ENCODE data around the gene RARRES2.

RARRES2 gene

GRCh38 chr7:150363370-150363769 lies 21.9 kb upstream of the RARRES2 start:
- Histone ChIP-seq H2BK12ac (ENCODE audit: low read length in 2 of 2) (no peak overlapping the region), H2AFZ (ENCODE audit: low read depth, low read length) (no peak overlapping the region), H3K27ac (ENCODE audit: low read length, poor library complexity, severe bottlenecking) (no peak overlapping the region), H4K8ac (ENCODE audit: low read length) (no peak overlapping the region), H3K4me1 (ENCODE audit: control insufficient read depth, insufficient read depth, low read depth, low read length) (peaks cover 7% of the 10 kb centered on the region), H3K79me1 (replicated peaks; ENCODE audit: low read length, poor library complexity, severe bottlenecking) (no peaks in the 10 kb centered on the region), H3K27me3 (ENCODE audit: control insufficient read depth in 1 of 2, insufficient read depth in 1 of 2, low read length in 2 of 2) (peaks cover 13 to 17% of the 10 kb centered on the region in 2 experiments), H3K14ac (ENCODE audit: low read length in 2 of 2) (no peak overlapping the region), H3K9ac (ENCODE audit: low read length) (no peak overlapping the region), H3K9me3 (ENCODE audit: control insufficient read depth, low read length) (no peaks in the 10 kb centered on the region), H4K91ac (ENCODE audit: low read length) (no peak overlapping the region), H2BK15ac (ENCODE audit: low read depth, poor library complexity, severe bottlenecking) (no peak overlapping the region), H2BK120ac (ENCODE audit: low read depth, low read length) (no peak overlapping the region), H3K4ac (ENCODE audit: low read depth in 1 of 2, low read length in 2 of 2) (no peak overlapping the region), H2AK5ac (ENCODE audit: low read length, severe bottlenecking) (no peak overlapping the region), H3K4me2 (ENCODE audit: low read length, poor library complexity, severe bottlenecking) (no peak overlapping the region), H3K36me3 (ENCODE audit: control insufficient read depth in 1 of 2, insufficient read depth in 2 of 2, low read depth in 1 of 2, low read length in 2 of 2) (peaks cover 0 to 4% of the 10 kb centered on the region in 2 experiments), H3K23ac (ENCODE audit: low read length in 2 of 2) (no peak overlapping the region), H2BK5ac (ENCODE audit: low read depth, low read length, poor library complexity, severe bottlenecking) (no peak overlapping the region), H3K4me3 (ENCODE audit: insufficient read depth in 1 of 2, low read depth in 1 of 2, low read length in 2 of 2) (no peak overlapping the region), H3K18ac (ENCODE audit: low read depth in 1 of 2, low read length in 2 of 2) (no peak overlapping the region)
- DNase-seq: no peak
- 97% methylated on average over 4 of the region's 4 CpGs for WGBS

GRCh38 chr7:150361807-150362621 lies 20.6 kb upstream of the RARRES2 start:
- Histone ChIP-seq H3K9me3 (ENCODE audit: control insufficient read depth, low read length) (no peaks in the 10 kb centered on the region), H3K36me3 (ENCODE audit: control insufficient read depth in 1 of 2, insufficient read depth in 2 of 2, low read depth in 1 of 2, low read length in 2 of 2) (peaks cover 0 to 4% of the 10 kb centered on the region in 2 experiments), H3K23ac (ENCODE audit: low read length in 2 of 2) (no peak overlapping the region), H3K14ac (ENCODE audit: low read length in 2 of 2) (no peak overlapping the region), H2BK120ac (ENCODE audit: low read depth, low read length) (no peak overlapping the region), H2AK5ac (ENCODE audit: low read length, severe bottlenecking) (no peak overlapping the region), H3K27ac (ENCODE audit: low read length, poor library complexity, severe bottlenecking) (no peak overlapping the region), H2AFZ (ENCODE audit: low read depth, low read length) (no peak overlapping the region), H4K8ac (ENCODE audit: low read length) (peak overlapping the region; percentile 76), H3K4me2 (ENCODE audit: low read length, poor library complexity, severe bottlenecking) (no peak overlapping the region), H2BK5ac (ENCODE audit: low read depth, low read length, poor library complexity, severe bottlenecking) (no peak overlapping the region), H3K4ac (ENCODE audit: low read depth in 1 of 2, low read length in 2 of 2) (no peak overlapping the region), H3K4me1 (ENCODE audit: control insufficient read depth, insufficient read depth, low read depth, low read length) (peaks cover 2% of the 10 kb centered on the region), H3K9ac (ENCODE audit: low read length) (no peak overlapping the region), H2BK15ac (ENCODE audit: low read depth, poor library complexity, severe bottlenecking) (no peak overlapping the region), H3K4me3 (ENCODE audit: insufficient read depth in 1 of 2, low read depth in 1 of 2, low read length in 2 of 2) (no peak overlapping the region), H3K79me1 (replicated peaks; ENCODE audit: low read length, poor library complexity, severe bottlenecking) (no peaks in the 10 kb centered on the region), H4K91ac (ENCODE audit: low read length) (no peak overlapping the region), H2BK12ac (ENCODE audit: low read length in 2 of 2) (no peak overlapping the region), H3K27me3 (ENCODE audit: control insufficient read depth in 1 of 2, insufficient read depth in 1 of 2, low read length in 2 of 2) (peaks cover 13 to 17% of the 10 kb centered on the region in 2 experiments), H3K18ac (ENCODE audit: low read depth in 1 of 2, low read length in 2 of 2) (no peak overlapping the region)
- DNase-seq: no peak
- 60% methylated on average over 14 of the region's 18 CpGs for WGBS

GRCh38 chr7:150361402-150361801 lies 20.0 kb upstream of the RARRES2 start:
- Histone ChIP-seq H2BK5ac (ENCODE audit: low read depth, low read length, poor library complexity, severe bottlenecking) (no peak overlapping the region), H3K4me1 (ENCODE audit: control insufficient read depth, insufficient read depth, low read depth, low read length) (peaks cover 2% of the 10 kb centered on the region), H2AK5ac (ENCODE audit: low read length, severe bottlenecking) (no peak overlapping the region), H3K9me3 (ENCODE audit: control insufficient read depth, low read length) (no peaks in the 10 kb centered on the region), H2BK15ac (ENCODE audit: low read depth, poor library complexity, severe bottlenecking) (no peak overlapping the region), H3K36me3 (ENCODE audit: control insufficient read depth in 1 of 2, insufficient read depth in 2 of 2, low read depth in 1 of 2, low read length in 2 of 2) (peaks cover 0 to 4% of the 10 kb centered on the region in 2 experiments), H3K4me3 (ENCODE audit: insufficient read depth in 1 of 2, low read depth in 1 of 2, low read length in 2 of 2) (no peak overlapping the region), H3K9ac (ENCODE audit: low read length) (no peak overlapping the region), H4K91ac (ENCODE audit: low read length) (no peak overlapping the region), H3K4me2 (ENCODE audit: low read length, poor library complexity, severe bottlenecking) (no peak overlapping the region), H3K27ac (ENCODE audit: low read length, poor library complexity, severe bottlenecking) (no peak overlapping the region), H3K14ac (ENCODE audit: low read length in 2 of 2) (no peak overlapping the region), H3K18ac (ENCODE audit: low read depth in 1 of 2, low read length in 2 of 2) (no peak overlapping the region), H2BK120ac (ENCODE audit: low read depth, low read length) (no peak overlapping the region), H3K79me1 (replicated peaks; ENCODE audit: low read length, poor library complexity, severe bottlenecking) (no peaks in the 10 kb centered on the region), H2BK12ac (ENCODE audit: low read length in 2 of 2) (no peak overlapping the region), H2AFZ (ENCODE audit: low read depth, low read length) (no peak overlapping the region), H3K4ac (ENCODE audit: low read depth in 1 of 2, low read length in 2 of 2) (no peak overlapping the region), H3K23ac (ENCODE audit: low read length in 2 of 2) (no peak overlapping the region), H3K27me3 (ENCODE audit: control insufficient read depth in 1 of 2, insufficient read depth in 1 of 2, low read length in 2 of 2) (peaks cover 13 to 17% of the 10 kb centered on the region in 2 experiments), H4K8ac (ENCODE audit: low read length) (no peak overlapping the region)
- no peak for DNase-seq
- WGBS: 73% methylated on average over 7 of the region's 7 CpGs

GRCh38 chr7:150360363-150361058 lies 19.1 kb upstream of the RARRES2 start:
- Histone ChIP-seq H2AFZ (ENCODE audit: low read depth, low read length) (no peak overlapping the region), H3K14ac (ENCODE audit: low read length in 2 of 2) (no peak overlapping the region), H3K27ac (ENCODE audit: low read length, poor library complexity, severe bottlenecking) (no peak overlapping the region), H3K4me1 (ENCODE audit: control insufficient read depth, insufficient read depth, low read depth, low read length) (peaks cover 2% of the 10 kb centered on the region), H3K23ac (ENCODE audit: low read length in 2 of 2) (no peak overlapping the region), H3K9me3 (ENCODE audit: control insufficient read depth, low read length) (no peaks in the 10 kb centered on the region), H2AK5ac (ENCODE audit: low read length, severe bottlenecking) (no peak overlapping the region), H3K36me3 (ENCODE audit: control insufficient read depth in 1 of 2, insufficient read depth in 2 of 2, low read depth in 1 of 2, low read length in 2 of 2) (peaks cover 0 to 4% of the 10 kb centered on the region in 2 experiments), H4K91ac (ENCODE audit: low read length) (no peak overlapping the region), H3K18ac (ENCODE audit: low read depth in 1 of 2, low read length in 2 of 2) (no peak overlapping the region), H3K4me2 (ENCODE audit: low read length, poor library complexity, severe bottlenecking) (no peak overlapping the region), H3K9ac (ENCODE audit: low read length) (no peak overlapping the region), H2BK120ac (ENCODE audit: low read depth, low read length) (no peak overlapping the region), H2BK5ac (ENCODE audit: low read depth, low read length, poor library complexity, severe bottlenecking) (no peak overlapping the region), H2BK12ac (ENCODE audit: low read length in 2 of 2) (no peak overlapping the region), H4K8ac (ENCODE audit: low read length) (no peak overlapping the region), H3K27me3 (ENCODE audit: control insufficient read depth in 1 of 2, insufficient read depth in 1 of 2, low read length in 2 of 2) (peaks cover 13 to 17% of the 10 kb centered on the region in 2 experiments), H2BK15ac (ENCODE audit: low read depth, poor library complexity, severe bottlenecking) (no peak overlapping the region), H3K4me3 (ENCODE audit: insufficient read depth in 1 of 2, low read depth in 1 of 2, low read length in 2 of 2) (no peak overlapping the region), H3K4ac (ENCODE audit: low read depth in 1 of 2, low read length in 2 of 2) (no peak overlapping the region), H3K79me1 (replicated peaks; ENCODE audit: low read length, poor library complexity, severe bottlenecking) (no peaks in the 10 kb centered on the region)
- no peak for DNase-seq
- 96% methylated on average over 4 of the region's 5 CpGs for WGBS

Data from mesenchymal stem cell (in vitro differentiated cells and primary cell).